Heart left ventricle (tissue), 13 donors: ENCODE data around the gene AP3S2.

Experiments used
- CTCF ChIP-seq, 12 donors: fragments of 200-600 bp; sonication (generic) in 4 of 12; IDR thresholded peaks; one replicate each; pipeline versions ENCODE4 v1.5.0 to v1.8.0; 2018 to 2022; ENCODE audit warnings: antibody characterized with exemption in 12 of 12, mild to moderate bottlenecking in 5 of 12
- POLR2A ChIP-seq, 2 donors: fragments of 450-650 bp; IDR thresholded peaks; one replicate each; pipeline ENCODE4 v1.6.1; 2017; ENCODE audit warnings: antibody characterized with exemption in 2 of 2, mild to moderate bottlenecking in 2 of 2, moderate library complexity in 2 of 2
- donor health status: ischemic (EF 13 %, LVEDD 7.1; RV severe dilation, severe dysfunction).
- donor health status: DM: no; HTN: yes; CAD: no.
- donor health status: DM: no; HTN: no; CAD: no.
- donor health status: ischemic (EF 25% LVEDD 6.9; RV normal size, moderate dysfunction).
- donor health status: ischemic (EF 25% LVEDD 5.7; RV mildly dilated, moderate dysfunction).
- donor health status: ischemic (EF 35%, LVEDD 5.7; RV mildly dilated, moderate dysfunction).
- donor health status: nonischemic (EF 11% LVEDD 7.7; RV severe dilation, severe dysfunction).
- donor health status: DM: yes; HTN: yes; CAD: no.
- donor health status: PGD.
- donor health status: ischemic (EF 29% LVEDD 5.4; RV normal size, mild dysfunction).
- donor health status: nonischemic (EF 23%, LVEDD 6.1; RV moderate dilation, normal function).

- TF ChIP-seq CTCF (IDR thresholded peaks at IDR 0.05), result no peak
- TF ChIP-seq POLR2A (IDR thresholded peaks at IDR 0.05), result no peak
Observed at GRCh38 chr15:89825271-89825940, 68.4 kb downstream of the AP3S2 start.
